PC-3 (cell line): ENCODE data around the gene KAT2A. TPM values are rescaled to one million over a fixed set of nuclear protein-coding genes. Genes with fewer than 3 reads are reported as not detected.

ENCODE experiments used
- ATAC-seq: fragments of 200-7000 bp; cut with Tn5 transposase; 2 replicates; pipeline ENCODE4 v1.9.1; 2020; ENCODE audit warnings: mild to moderate bottlenecking, moderate library complexity
- BruUV-seq: library from RNA; stranded (reverse); fragments of 400-500 nt; replicated peaks from 2 replicates; lab custom pipeline; 2021; lab: Mats Ljungman, UMichigan
- CTCF ChIA-PET: fragments of 300-600 bp; sonication (Branson Sonifier 250); formaldehyde crosslinking; loops from one replicate; lab custom pipeline; 2022; ENCODE audit warnings: antibody characterized with exemption; lab: Charles Lee
- POLR2A ChIA-PET: fragments of 300-600 bp; sonication (Branson Sonifier 250); formaldehyde crosslinking; loops from one replicate; lab custom pipeline; 2022; ENCODE audit warnings: antibody characterized with exemption; ENCODE audit not compliant: unreplicated experiment; lab: Charles Lee
- DNase-seq: peaks from one replicate; pipeline ENCODE4 v3.0.0-alpha.2; 2015
- H2AFZ ChIP-seq: fragments of 300-600 bp; sonication (generic); 2 replicates; pipeline ENCODE4 v1.6.0; 2016; ENCODE audit warnings: antibody characterized with exemption, low read length
- H3F3A ChIP-seq: fragments of 300-600 bp; sonication (generic); one replicate; pipeline ENCODE4 v1.6.0; 2017; ENCODE audit warnings: antibody characterized with exemption, low read length, control low read depth, mild to moderate bottlenecking; ENCODE audit not compliant: unreplicated experiment
- H3K27ac ChIP-seq: fragments of 300-600 bp; sonication (generic); 2 replicates; pipeline ENCODE4 v1.5.1; 2016; ENCODE audit warnings: mild to moderate bottlenecking, low read length
- H3K27me3 ChIP-seq: fragments of 300-600 bp; sonication (generic); 2 replicates; pipeline ENCODE4 v1.6.1; 2016; ENCODE audit warnings: low read length, mixed read lengths
- H3K36me3 ChIP-seq: fragments of 300-600 bp; sonication (generic); 2 replicates; pipeline ENCODE4 v1.6.1; 2016; ENCODE audit warnings: low read depth, mixed run types, low read length, mixed read lengths
- H3K4me1 ChIP-seq: fragments of 300-600 bp; sonication (generic); 2 replicates; pipeline ENCODE4 v1.5.1; 2016; ENCODE audit warnings: low read length; ENCODE audit not compliant: insufficient read depth
- H3K4me2 ChIP-seq: fragments of 300-600 bp; sonication (generic); 2 replicates; pipeline ENCODE4 v1.6.0; 2016; ENCODE audit warnings: low read length
- H3K4me3 ChIP-seq: fragments of 300-600 bp; sonication (generic); 2 replicates; pipeline ENCODE4 v1.5.1; 2016; ENCODE audit warnings: mild to moderate bottlenecking, low read length, mixed read lengths
- H3K79me2 ChIP-seq: fragments of 300-600 bp; sonication (generic); 2 replicates; pipeline ENCODE4 v1.6.1; 2017; ENCODE audit warnings: low read length, mixed read lengths
- H3K9ac ChIP-seq: fragments of 300-600 bp; sonication (generic); 2 replicates; pipeline ENCODE4 v1.6.0; 2016; ENCODE audit warnings: mild to moderate bottlenecking, low read length
- H3K9me2 ChIP-seq: fragments of 300-600 bp; sonication (generic); replicated peaks from 2 replicates; pipeline ENCODE4 v1.6.1; 2016; ENCODE audit warnings: mixed run types, low read length, mixed read lengths
- H3K9me3 ChIP-seq: fragments of 300-600 bp; sonication (generic); 2 replicates; pipeline ENCODE4 v1.6.1; 2016; ENCODE audit warnings: low read length, mixed read lengths
- H4K20me1 ChIP-seq: fragments of 300-600 bp; sonication (generic); 2 replicates; pipeline ENCODE4 v1.6.1; 2016; ENCODE audit warnings: low read length, mixed read lengths
- EZH2 ChIP-seq: fragments of 300-600 bp; sonication (generic); IDR thresholded peaks from one replicate; pipeline ENCODE4 v1.6.1; 2017; ENCODE audit warnings: antibody characterized with exemption, mild to moderate bottlenecking, low read length; ENCODE audit not compliant: unreplicated experiment
- EZH2phosphoT487 ChIP-seq: fragments of 300-600 bp; sonication (generic); IDR thresholded peaks from 2 replicates; pipeline ENCODE4 v1.6.1; 2018; ENCODE audit warnings: mild to moderate bottlenecking, antibody characterized with exemption, low read length, borderline replicate concordance
- intact Hi-C: fragments of 100-400 bp; cut with micrococcal nuclease; formaldehyde crosslinking; loops from 2 replicates; pipeline ENCODE4 v1.9.0; 2023
- total RNA-seq: library from RNA; depleted of rRNA; stranded (reverse); fragments of >200 nt; gene quantifications from 2 replicates; pipeline ENCODE4 v1.2.3, GENCODE V29; 2014
- TF ChIP-seq, protein P1 (sequence below): fragments of 300-600 bp; sonication (generic); conservative IDR thresholded peaks from 2 replicates; pipeline ENCODE4 v1.5.1; 2017; ENCODE audit warnings: antibody characterized with exemption, low read depth, mild to moderate bottlenecking, low read length

Gene KAT2A
- total RNA-seq, 1 experiment from 2014 or later, result not detected

DNA sequence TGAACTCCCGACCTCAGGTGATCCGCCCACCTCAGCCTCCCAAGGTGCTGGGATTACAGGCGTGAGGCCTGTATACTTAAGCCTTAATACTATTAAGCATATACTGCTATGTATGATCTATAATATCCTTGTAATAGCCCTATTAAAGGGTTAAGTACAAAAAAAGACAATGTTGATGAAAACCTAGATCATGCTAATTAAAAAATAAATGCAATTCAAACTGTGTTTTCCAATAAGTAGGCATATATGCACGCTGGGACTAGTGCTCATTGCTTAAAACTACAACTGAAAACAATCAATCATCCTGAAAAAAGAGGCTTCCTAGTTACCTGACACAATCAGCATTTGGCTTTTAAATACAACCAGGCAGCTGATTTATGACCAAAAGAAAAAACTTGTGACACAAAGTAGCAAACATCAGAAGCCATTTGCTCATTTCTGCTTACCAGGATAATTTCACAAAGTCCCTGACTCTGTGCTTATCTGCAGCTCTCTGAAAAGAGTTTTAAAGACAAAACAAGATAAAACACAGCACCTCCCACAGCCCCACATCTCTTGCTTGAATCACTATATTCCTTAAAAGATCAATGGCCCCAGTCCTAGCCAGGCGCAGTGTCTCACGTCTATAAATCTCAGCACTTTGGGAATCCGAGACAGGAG is 34.0 kb downstream of the KAT2A start:
- Histone ChIP-seq H3K27me3 (no peaks in the 10 kb centered on the region), H4K20me1 (no peaks in the 10 kb centered on the region), H2AFZ (no peak overlapping the region), H3K27ac (no peak overlapping the region), H3K9me2 (no peaks in the 10 kb centered on the region), H3K4me3 (no peak overlapping the region), H3K9me3 (no peaks in the 10 kb centered on the region), H3K36me3 (no peaks in the 10 kb centered on the region), H3F3A (no peaks in the 10 kb centered on the region), H3K9ac (no peak overlapping the region), H3K4me2 (no peak overlapping the region), H3K79me2 (no peaks in the 10 kb centered on the region), H3K4me1 (peaks cover 3% of the 10 kb centered on the region; the same call in 1 of the 2 replicates)
- intact Hi-C loops, result no loop called here
- no peak for ATAC-seq
- BruUV-seq, result no TSS peak
- ChIA-PET POLR2A (no interaction called here), CTCF (no interaction called here)
- no peak for DNase-seq
- TF ChIP-seq EZH2 (no peak), EZH2phosphoT487 (no peak)
- TF ChIP-seq, protein P1, sequence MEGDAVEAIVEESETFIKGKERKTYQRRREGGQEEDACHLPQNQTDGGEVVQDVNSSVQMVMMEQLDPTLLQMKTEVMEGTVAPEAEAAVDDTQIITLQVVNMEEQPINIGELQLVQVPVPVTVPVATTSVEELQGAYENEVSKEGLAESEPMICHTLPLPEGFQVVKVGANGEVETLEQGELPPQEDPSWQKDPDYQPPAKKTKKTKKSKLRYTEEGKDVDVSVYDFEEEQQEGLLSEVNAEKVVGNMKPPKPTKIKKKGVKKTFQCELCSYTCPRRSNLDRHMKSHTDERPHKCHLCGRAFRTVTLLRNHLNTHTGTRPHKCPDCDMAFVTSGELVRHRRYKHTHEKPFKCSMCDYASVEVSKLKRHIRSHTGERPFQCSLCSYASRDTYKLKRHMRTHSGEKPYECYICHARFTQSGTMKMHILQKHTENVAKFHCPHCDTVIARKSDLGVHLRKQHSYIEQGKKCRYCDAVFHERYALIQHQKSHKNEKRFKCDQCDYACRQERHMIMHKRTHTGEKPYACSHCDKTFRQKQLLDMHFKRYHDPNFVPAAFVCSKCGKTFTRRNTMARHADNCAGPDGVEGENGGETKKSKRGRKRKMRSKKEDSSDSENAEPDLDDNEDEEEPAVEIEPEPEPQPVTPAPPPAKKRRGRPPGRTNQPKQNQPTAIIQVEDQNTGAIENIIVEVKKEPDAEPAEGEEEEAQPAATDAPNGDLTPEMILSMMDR, result no peak

DNA sequence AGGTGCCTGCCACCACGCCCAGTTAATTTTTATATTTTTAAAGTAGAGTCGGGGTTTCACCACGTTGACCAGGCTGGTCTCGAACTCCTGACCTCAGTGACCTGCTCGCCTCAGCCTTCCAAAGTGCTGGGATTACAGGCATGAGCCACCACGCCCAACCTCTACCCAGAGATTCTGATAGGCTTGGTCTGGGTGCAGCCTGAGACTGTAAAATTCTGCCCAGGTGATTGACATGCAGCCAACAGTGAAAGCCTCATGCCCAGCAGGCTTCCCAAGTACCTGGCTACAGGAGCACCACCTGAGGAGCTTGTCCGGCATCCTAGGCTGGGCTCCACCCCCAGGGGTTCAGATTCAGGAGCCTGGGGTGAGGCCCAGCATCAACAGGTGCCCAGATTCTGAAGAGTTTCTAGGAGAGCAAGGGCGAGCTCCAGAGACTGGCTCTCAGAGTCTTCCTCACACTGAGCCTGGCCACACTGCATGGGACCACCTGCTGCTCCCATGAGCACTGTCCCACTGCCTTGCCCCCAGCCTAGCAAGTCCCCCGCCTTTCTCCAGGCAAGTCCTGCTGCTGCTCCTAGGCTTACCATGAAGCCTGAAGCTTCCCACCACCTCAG is 39.5 kb downstream of the KAT2A start:
- Histone ChIP-seq H3K27me3 (no peaks in the 10 kb centered on the region), H2AFZ (no peak overlapping the region), H3K4me1 (peaks cover 6% of the 10 kb centered on the region; the same call in 1 of the 2 replicates), H3K36me3 (no peaks in the 10 kb centered on the region), H3K79me2 (no peaks in the 10 kb centered on the region), H4K20me1 (no peaks in the 10 kb centered on the region), H3K9me3 (no peaks in the 10 kb centered on the region), H3K9me2 (no peaks in the 10 kb centered on the region), H3K9ac (no peak overlapping the region), H3K4me2 (no peak overlapping the region), H3K4me3 (no peak overlapping the region), H3K27ac (no peak overlapping the region), H3F3A (no peaks in the 10 kb centered on the region)
- no peak for DNase-seq
- ChIA-PET POLR2A (interaction anchor here (0.5 kb wide), 1 partner anchor 527 kb away, joined by 3 read pairs; no protein-coding TSS in a partner anchor), CTCF (no interaction called here)
- TF ChIP-seq EZH2 (no peak), EZH2phosphoT487 (no peak)
- TF ChIP-seq, protein P1, result no peak
- no peak for ATAC-seq
- intact Hi-C loops, result no loop called here
- no TSS peak for BruUV-seq

DNA sequence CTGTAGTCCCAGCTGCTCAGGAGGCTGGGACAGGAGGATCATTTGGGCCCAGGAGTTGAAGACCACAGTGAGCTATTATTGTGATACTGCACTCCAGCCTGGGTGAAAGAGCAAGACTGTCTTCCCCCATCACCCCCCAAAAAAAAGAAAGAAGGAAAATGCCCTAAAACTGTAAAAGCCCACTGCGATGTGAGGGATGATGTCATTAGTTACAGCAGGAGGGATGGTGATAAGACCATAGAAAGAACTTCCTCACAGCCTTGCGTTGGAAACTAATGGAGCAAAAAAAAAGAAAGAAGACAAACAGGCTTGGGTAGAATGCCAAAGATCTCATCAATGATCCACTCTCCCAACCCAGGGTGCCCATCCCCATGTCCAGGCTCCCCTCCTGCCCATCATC is 41.6 kb downstream of the KAT2A start:
- CTCF ChIA-PET, result no interaction called here
- Histone ChIP-seq H3K4me1 (peaks cover 6% of the 10 kb centered on the region; the same call in 1 of the 2 replicates), H3K4me3 (no peak overlapping the region), H3K9me2 (no peaks in the 10 kb centered on the region), H3K4me2 (no peak overlapping the region), H3K9ac (no peak overlapping the region), H3K27me3 (no peaks in the 10 kb centered on the region), H3K36me3 (no peaks in the 10 kb centered on the region), H4K20me1 (no peaks in the 10 kb centered on the region), H3K27ac (no peak overlapping the region), H3K9me3 (no peaks in the 10 kb centered on the region), H3F3A (no peaks in the 10 kb centered on the region), H3K79me2 (no peaks in the 10 kb centered on the region), H2AFZ (no peak overlapping the region)
- ATAC-seq (no peak), DNase-seq (no peak)
- BruUV-seq, result no TSS peak
- intact Hi-C loops, result no loop called here
- TF ChIP-seq, protein P1, result no peak
- TF ChIP-seq EZH2, result no peak
- no peak for TF ChIP-seq EZH2phosphoT487
- POLR2A ChIA-PET, result no interaction called here
